Transverse colon (tissue), 4 donors: ENCODE results near the gene ALMS1. TPM values are rescaled to one million over a fixed set of nuclear protein-coding genes. Genes with fewer than 3 reads are reported as not detected.

Experiments used
- DNase-seq: peaks from one replicate; pipeline ENCODE4 v3.0.0-alpha.2; 2019
- H3K27ac ChIP-seq, 4 donors: fragments of 200-600 bp; sonication (generic); 2 replicates each; pipeline ENCODE4 v1.5.1; 2016 to 2018; ENCODE audit warnings: inconsistent platforms in 4 of 4
- H3K27me3 ChIP-seq: fragments of 200-600 bp; sonication (generic); 2 replicates; pipeline ENCODE4 v1.5.1; 2017; ENCODE audit warnings: inconsistent platforms
- H3K36me3 ChIP-seq, 4 donors: fragments of 200-600 bp; sonication (generic); 2 replicates each; pipeline ENCODE4 v1.5.1; 2017 to 2019; ENCODE audit warnings: inconsistent platforms in 4 of 4
- H3K4me1 ChIP-seq, 4 donors: fragments of 200-600 bp; sonication (generic); 2 replicates each; pipeline ENCODE4 v1.5.1; 2017 to 2020; ENCODE audit warnings: inconsistent platforms in 4 of 4
- H3K4me3 ChIP-seq, 4 donors: fragments of 200-600 bp; sonication (generic); 1 replicate in 1 of 4; 2 replicates in 3 of 4; pipeline versions ENCODE4 v1.5.1 to v1.6.1; 2017 to 2019; ENCODE audit warnings: inconsistent platforms in 4 of 4
- H3K9me3 ChIP-seq, 2 donors: fragments of 200-600 bp; sonication (generic); 2 replicates each; pipeline ENCODE4 v1.5.1; 2017 to 2019; ENCODE audit warnings: inconsistent platforms in 2 of 2
- EP300 ChIP-seq: sonication (generic); formaldehyde crosslinking; IDR thresholded peaks from one replicate; pipeline ENCODE4 v1.6.1; 2017; ENCODE audit warnings: antibody characterized with exemption, low read depth
- POLR2A ChIP-seq: fragments of 450-650 bp; IDR thresholded peaks from one replicate; pipeline ENCODE4 v1.6.1; 2016; ENCODE audit warnings: antibody characterized with exemption, mild to moderate bottlenecking, moderate library complexity
- POLR2AphosphoS5 ChIP-seq, 3 donors: sonication (generic); formaldehyde crosslinking; IDR thresholded peaks; one replicate each; pipeline ENCODE4 v1.6.1; 2016; ENCODE audit warnings: antibody characterized with exemption in 3 of 3
- WGBS, 2 donors: methylation state at CpG; one replicate each; pipeline ENCODE4 v1.1.5; 2018; ENCODE audit warnings: low coverage in 1 of 2; 5-methylcytosine and 5-hydroxymethylcytosine counted together
- in situ Hi-C, 4 donors: fragments of 200-750 bp; cut with MboI; loops; one replicate each; pipeline versions ENCODE4 v1.15.0 to v1.15.1; 2017; ENCODE audit warnings: low sequenced_read_pairs in 3 of 4, low pct_ligation_motif_present in 1 of 4, low pct_unique_long_range_greater_than_20kb in 1 of 4
- intact Hi-C: fragments of 100-400 bp; cut with DNase I; formaldehyde crosslinking; loops from one replicate; pipeline ENCODE4 v1.15.1; 2023; ENCODE audit warnings: low total_unique reads
- total RNA-seq, 4 donors: library from RNA; depleted of rRNA; stranded (reverse); fragments of >200 nt; gene quantifications; one replicate each; pipeline ENCODE4 v1.1.0, GENCODE V29; 2016
- TF ChIP-seq, protein P1 (sequence below), 5 experiments: fragments of 200-600 bp in 3 of 5; fragments of 450-650 bp in 2 of 5; sonication (generic) in 3 of 5; IDR thresholded peaks; 1 replicate in 2 of 5; 2 replicates in 3 of 5; pipeline ENCODE4 v1.5.1; 2016 to 2017; ENCODE audit warnings: antibody characterized with exemption in 5 of 5, inconsistent platforms in 3 of 5, mild to moderate bottlenecking in 2 of 5, moderate library complexity in 1 of 5

Gene ALMS1
- total RNA-seq, 4 donors from 2014 or later: 22.4 to 72.4 (median 29.9) TPM

DNA sequence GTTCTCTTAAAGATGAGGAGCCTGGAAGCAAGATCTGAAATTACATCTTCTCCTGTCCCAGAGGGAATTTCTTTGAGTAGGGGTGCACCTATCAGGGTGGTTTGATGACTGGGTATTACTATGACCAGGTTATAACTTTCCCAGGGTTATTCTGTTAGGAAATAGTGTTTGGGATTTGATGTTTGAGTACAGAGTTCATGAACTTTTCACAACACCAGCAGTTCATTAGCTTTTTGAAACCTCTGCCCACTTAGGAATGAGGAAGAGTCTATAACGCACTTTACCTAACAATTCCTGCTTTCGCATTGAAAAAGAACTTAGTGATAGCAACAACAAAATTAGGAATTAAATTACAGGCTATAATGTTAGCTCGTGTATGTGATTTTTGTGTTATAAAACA is 58.6 kb downstream of the ALMS1 start:
- intact Hi-C loops: no loop called here
- WGBS, 2 donors: 91 to 95% methylated on average over 3 of the region's 3 CpGs
- Histone ChIP-seq H3K27me3 (no peaks in the 10 kb centered on the region), H3K4me3 (no peak overlapping the region), H3K27ac (no peak overlapping the region), H3K9me3 (no peaks in the 10 kb centered on the region), H3K4me1 (no peaks in the 10 kb centered on the region), H3K36me3 (peaks cover 0 to 20% (median 7%) of the 10 kb centered on the region in 4 donors)
- TF ChIP-seq EP300 (no peak), POLR2A (no peak), POLR2AphosphoS5 (IDR thresholded peaks at IDR 0.05) (no peak)
- TF ChIP-seq, protein P1, sequence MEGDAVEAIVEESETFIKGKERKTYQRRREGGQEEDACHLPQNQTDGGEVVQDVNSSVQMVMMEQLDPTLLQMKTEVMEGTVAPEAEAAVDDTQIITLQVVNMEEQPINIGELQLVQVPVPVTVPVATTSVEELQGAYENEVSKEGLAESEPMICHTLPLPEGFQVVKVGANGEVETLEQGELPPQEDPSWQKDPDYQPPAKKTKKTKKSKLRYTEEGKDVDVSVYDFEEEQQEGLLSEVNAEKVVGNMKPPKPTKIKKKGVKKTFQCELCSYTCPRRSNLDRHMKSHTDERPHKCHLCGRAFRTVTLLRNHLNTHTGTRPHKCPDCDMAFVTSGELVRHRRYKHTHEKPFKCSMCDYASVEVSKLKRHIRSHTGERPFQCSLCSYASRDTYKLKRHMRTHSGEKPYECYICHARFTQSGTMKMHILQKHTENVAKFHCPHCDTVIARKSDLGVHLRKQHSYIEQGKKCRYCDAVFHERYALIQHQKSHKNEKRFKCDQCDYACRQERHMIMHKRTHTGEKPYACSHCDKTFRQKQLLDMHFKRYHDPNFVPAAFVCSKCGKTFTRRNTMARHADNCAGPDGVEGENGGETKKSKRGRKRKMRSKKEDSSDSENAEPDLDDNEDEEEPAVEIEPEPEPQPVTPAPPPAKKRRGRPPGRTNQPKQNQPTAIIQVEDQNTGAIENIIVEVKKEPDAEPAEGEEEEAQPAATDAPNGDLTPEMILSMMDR (IDR thresholded peaks at IDR 0.05): no peak
- no peak for DNase-seq
- in situ Hi-C loops: no loop called here

DNA sequence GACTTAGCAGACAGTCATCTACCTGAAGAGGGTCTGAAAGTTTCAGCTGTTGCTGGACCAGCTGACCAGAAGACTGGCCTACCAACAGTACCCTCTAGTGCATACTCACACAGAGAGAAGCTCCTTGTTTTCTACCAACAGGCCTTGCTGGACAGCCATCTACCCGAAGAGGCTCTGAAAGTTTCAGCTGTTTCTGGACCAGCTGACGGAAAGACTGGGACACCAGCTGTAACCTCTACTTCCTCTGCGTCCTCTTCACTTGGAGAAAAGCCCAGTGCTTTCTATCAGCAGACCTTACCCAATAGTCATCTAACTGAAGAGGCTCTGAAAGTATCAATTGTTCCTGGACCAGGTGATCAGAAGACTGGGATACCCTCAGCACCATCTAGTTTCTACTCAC is 63.2 kb downstream of the ALMS1 start:
- DNase-seq: no peak
- Histone ChIP-seq H3K27ac (no peak overlapping the region), H3K36me3 (peaks cover 0 to 23% (median 12%) of the 10 kb centered on the region in 4 donors), H3K27me3 (no peaks in the 10 kb centered on the region), H3K4me3 (no peak overlapping the region), H3K9me3 (no peaks in the 10 kb centered on the region), H3K4me1 (no peaks in the 10 kb centered on the region)
- intact Hi-C loops (no loop called here), in situ Hi-C loops (no loop called here)
- 80% methylated on average over 3 of the region's 3 CpGs; no CpG with 5 or more reads in 1 of the 2 donors for WGBS, 2 donors
- TF ChIP-seq, protein P1 (IDR thresholded peaks at IDR 0.05): no peak
- TF ChIP-seq EP300: no peak
- TF ChIP-seq POLR2AphosphoS5 (IDR thresholded peaks at IDR 0.05): no peak
- TF ChIP-seq POLR2A: no peak

DNA sequence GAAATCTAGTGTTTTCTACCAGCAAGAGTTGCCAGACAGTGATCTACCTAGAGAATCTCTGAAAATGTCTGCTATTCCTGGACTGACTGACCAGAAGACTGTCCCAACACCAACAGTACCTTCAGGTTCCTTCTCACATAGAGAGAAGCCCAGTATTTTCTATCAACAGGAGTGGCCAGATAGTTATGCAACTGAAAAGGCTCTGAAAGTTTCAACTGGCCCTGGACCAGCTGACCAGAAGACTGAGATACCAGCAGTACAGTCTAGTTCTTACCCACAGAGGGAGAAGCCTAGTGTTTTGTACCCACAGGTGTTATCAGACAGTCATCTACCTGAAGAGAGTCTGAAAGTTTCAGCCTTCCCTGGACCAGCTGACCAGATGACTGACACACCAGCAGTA is 63.8 kb downstream of the ALMS1 start:
- Histone ChIP-seq H3K9me3 (no peaks in the 10 kb centered on the region), H3K4me3 (no peak overlapping the region), H3K4me1 (no peaks in the 10 kb centered on the region), H3K36me3 (peaks cover 0 to 23% (median 12%) of the 10 kb centered on the region in 4 donors), H3K27ac (no peak overlapping the region), H3K27me3 (no peaks in the 10 kb centered on the region)
- intact Hi-C loops (no loop called here), in situ Hi-C loops (no loop called here)
- TF ChIP-seq, protein P1 (IDR thresholded peaks at IDR 0.05): no peak
- TF ChIP-seq POLR2AphosphoS5 (IDR thresholded peaks at IDR 0.05) (no peak), EP300 (no peak)
- DNase-seq: no peak

DNA sequence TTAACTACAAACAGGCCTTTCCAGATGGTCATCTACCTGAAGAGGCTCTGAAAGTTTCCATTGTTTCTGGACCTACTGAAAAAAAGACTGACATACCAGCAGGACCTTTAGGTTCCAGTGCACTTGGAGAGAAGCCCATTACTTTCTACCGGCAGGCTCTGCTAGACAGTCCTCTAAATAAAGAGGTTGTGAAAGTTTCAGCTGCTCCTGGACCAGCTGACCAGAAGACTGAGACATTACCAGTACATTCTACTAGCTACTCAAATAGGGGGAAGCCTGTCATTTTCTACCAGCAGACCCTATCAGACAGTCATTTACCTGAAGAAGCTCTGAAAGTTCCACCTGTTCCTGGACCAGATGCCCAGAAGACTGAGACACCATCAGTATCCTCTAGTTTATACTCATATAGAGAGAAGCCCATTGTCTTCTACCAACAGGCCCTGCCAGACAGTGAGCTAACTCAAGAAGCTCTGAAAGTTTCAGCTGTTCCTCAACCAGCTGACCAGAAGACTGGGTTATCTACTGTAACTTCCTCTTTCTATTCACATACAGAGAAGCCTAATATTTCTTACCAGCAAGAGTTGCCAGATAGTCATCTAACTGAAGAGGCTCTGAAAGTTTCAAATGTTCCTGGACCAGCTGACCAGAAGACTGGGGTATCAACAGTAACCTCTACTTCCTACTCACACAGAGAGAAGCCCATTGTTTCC is 65.8 kb downstream of the ALMS1 start:
- H3K9me3 ChIP-seq: no peaks in the 10 kb centered on the region
- H3K27ac ChIP-seq: no peak overlapping the region
- no peak for DNase-seq
- H3K4me1 ChIP-seq: no peaks in the 10 kb centered on the region
- in situ Hi-C loops (no loop called here), intact Hi-C loops (no loop called here)
- no peaks in the 10 kb centered on the region for H3K27me3 ChIP-seq
- WGBS, 2 donors: 50 to 53% methylated on average over 1 of the region's 1 CpG
- H3K36me3 ChIP-seq: peaks cover 0 to 29% (median 12%) of the 10 kb centered on the region in 4 donors
- H3K4me3 ChIP-seq: no peak overlapping the region
- TF ChIP-seq POLR2A: no peak
- TF ChIP-seq EP300: no peak
- no peak for TF ChIP-seq POLR2AphosphoS5 (IDR thresholded peaks at IDR 0.05)
- TF ChIP-seq, protein P1 (IDR thresholded peaks at IDR 0.05): no peak
